Hematopoietic multipotent progenitor cell (in vitro differentiated cells): ENCODE results near the gene SHCBP1L. TPM values are rescaled to one million over a fixed set of nuclear protein-coding genes. Genes with fewer than 3 reads are reported as not detected.

Experiments
- DNase-seq, 3 donors: peaks; one replicate each; pipeline ENCODE4 v3.0.0-alpha.2; 2011 to 2015; ENCODE audit warnings: low read depth in 2 of 3, low spot score in 2 of 3
- total RNA-seq: library from RNA; depleted of rRNA; stranded (reverse); fragments of >200 nt; gene quantifications from one replicate; pipeline ENCODE4 v1.2.3, GENCODE V29; 2012

SHCBP1L gene
- total RNA-seq, 1 donor: not detected

DNA sequence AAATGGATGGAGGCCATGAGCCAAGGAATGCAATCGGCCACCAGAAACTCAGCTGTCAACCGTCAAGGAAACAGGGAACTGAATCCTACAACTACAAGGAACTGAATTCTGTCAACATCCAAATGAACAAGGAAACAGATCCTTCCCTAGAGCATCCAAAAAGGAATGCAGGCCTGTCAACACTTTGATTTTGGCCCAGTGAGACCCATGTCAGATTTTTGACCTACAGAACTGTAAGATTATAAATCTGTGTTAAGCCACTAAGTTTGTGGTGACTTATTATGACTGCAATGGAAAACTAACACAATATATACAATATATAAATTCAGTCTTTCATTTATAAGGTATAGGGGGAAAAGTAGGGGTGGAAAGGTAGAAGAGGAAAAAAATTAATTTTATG, 55.3 kb downstream of the SHCBP1L start:
- DNase-seq: no peak

DNA sequence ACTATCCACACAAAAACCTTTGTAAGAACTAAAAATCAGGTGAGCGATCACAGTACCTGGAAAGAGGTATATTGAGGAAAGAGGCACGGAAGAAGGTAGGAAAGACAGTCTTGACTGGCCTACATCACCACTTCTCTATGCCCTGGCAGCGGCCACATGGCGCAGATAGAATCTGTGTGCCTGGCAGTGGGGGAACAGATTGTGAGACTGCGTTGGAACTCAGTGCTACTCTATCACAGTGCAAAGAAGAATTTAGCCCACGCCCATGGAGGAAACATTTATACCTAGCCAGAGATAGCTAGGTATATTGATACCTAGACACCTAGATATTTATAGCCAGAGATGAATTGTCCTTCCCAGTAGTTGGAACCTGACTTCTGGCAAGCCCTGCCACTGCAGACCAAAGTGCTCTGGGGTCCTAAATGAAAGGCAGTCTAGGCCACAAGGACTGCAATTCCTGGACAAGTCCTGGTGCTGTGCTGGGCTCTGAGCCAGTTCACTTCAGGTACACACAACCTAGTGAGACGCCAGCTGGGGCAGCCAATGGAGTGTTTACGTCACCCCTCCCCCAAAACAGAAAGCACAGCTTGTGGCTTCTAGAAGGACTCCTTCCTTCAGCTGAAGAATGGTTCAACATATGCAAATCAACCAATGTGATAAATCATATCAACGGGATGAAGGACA, 61.9 kb downstream of the SHCBP1L start:
- no peak for DNase-seq

DNA sequence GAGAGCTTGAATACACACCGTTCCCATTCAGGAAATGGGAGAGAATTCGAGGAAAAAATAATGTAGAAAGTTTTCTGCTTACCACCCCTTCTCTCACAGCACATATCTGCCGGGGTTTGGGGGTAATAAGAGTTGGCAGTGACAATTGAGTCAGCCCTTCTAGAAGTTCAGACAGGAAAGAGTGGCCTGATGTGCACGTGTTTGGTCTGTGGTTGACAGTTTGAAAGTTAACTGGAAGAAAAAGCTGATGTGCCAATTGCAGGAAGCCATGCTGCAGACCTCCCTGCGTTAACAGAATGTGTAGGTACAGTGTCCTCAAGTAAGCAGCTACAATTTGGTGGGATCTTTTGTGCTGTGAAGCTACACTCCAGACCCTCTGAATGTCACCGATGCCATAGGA, 63.0 kb downstream of the SHCBP1L start:
- peak in 2 of 3 donors; percentile 32 to 52 for DNase-seq

DNA sequence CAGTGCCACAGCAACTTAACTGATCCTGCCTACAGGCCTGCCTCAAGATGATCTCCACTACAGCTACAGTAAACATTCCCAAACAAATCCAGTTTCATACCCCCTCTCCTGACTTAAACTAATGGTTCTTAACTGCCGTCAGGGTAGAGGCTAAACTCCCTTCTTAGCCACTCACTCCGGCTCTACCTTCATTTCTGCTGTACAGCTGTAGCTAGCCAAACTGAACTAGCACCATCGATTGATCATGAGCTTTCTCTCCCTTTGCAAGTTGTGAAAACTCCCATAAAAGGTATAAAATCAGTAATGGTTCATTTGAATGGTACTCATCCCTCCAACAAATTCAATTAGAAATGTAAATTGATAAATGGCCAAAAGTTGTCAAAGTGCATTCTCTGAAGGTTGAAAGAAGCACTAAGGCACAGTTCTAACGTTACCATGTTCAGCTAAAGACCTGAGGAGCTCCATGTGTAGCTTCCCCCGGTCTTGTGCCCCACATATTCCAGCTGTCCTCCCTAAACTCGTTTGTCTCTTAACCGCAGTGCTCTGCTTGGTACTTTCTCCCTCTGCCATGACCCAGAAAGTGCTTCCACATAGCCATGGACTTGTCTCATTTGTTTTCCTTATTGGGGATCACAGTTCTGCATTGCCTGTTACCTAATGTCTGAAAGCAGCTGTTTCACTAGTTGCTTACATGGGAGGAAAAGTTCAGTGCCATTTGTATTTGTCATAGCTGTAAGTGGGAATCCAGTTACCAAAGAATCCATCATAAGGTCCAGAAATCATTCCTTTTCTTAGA, 64.0 kb downstream of the SHCBP1L start:
- DNase-seq: no peak

DNA sequence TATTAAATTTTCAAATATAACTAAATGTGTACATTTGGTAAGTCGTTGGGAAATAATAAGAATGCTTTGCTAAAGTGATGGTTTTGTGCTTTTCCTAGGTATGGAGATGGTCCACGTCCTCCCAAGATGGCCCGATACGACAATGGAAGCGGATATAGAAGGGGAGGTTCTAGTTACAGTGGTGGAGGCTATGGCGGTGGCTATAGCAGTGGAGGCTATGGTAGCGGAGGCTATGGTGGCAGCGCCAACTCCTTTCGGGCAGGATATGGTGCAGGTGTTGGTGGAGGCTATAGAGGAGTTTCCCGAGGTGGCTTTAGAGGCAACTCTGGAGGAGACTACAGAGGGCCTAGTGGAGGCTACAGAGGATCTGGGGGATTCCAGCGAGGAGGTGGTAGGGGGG, 66.0 kb downstream of the SHCBP1L start:
- DNase-seq: no peak

DNA sequence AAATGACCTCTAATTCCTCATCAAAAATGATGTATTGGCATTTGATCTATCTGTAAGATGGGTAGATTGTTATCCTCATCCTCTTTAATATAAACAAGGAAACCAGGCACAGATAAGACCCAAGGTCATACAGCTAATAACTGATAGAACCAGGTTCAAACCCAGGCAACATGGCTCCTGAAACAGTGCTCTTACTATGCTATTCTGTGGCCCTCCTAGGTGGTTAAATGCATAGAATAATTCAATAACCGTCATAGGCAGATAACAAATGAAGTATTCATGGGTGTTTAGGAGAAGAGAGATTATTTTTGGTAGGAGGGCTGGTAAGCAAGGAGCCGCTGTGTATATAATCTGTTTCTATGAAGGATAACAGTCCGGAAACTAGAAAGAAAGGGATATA, 67.4 kb downstream of the SHCBP1L start:
- DNase-seq: no peak

DNA sequence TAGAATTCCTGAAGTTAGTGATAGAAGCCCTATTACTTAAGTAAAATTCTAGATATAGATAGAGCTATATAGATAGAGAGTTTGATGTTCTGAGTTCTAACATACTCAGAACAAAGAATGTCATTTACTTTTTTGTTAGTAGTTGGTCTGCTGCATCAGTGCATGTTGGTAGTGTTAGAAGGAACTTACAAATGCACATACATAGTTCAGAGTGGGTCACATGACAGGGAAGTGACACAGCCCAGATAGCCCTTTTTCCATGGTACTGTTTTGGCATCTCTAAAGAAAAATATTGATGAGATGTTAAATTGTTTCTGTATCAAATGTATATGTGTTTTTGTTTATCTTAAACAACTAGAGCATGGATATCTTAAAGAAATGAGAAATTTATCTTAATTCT, 68.1 kb downstream of the SHCBP1L start:
- DNase-seq: no peak

DNA sequence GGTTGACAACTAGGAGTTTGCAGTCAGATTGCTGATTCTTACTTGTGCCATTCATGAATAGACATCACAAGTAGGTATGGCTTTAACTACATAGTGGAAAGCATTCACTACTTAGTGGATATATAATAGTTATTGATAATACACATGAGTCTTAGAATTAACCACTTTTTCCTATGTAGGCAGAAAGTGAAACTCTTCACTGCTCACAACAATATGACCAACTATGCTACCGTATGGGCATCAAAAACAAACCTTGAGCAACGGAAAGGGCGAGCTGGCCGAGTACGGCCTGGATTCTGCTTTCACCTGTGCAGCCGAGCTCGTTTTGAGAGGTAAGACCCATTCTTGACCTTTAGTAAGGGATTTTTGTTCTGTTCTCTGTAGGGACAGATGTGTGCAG, 75.1 kb downstream of the SHCBP1L start:
- DNase-seq: no peak

DNA sequence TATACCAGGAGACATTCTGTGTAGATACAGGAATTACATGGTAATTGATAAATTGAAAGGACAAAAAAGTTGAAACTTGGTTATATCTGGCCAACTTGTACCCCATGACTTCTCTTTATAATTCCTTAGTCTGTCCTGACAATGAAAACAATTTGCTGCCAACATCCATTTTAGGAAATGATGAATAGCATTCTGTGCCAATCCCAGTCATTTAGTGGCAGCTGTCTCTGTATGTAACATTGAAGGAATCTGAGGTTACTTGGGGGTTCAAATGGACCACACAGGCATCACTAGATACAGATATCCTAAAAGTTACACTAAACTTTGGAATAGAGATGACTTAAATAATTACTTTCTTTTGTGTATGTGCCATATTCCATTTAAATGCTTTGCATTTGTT, 75.6 kb downstream of the SHCBP1L start:
- DNase-seq: no peak

DNA sequence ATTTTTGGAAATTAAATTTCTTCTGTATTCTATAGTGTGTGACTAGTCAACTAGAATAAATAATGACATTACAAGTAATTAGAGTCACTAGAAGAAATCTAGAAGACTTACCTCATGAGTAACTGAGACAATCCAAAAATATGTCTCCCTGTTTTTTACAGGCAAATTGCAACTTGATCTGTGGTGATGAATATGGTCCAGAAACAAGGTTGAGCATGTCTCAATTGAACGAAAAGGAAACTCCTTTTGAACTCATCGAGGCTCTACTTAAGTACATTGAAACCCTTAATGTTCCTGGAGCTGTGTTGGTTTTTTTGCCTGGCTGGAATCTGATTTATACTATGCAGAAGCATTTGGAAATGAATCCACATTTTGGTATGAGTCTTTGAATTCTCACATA, 77.1 kb downstream of the SHCBP1L start:
- no peak for DNase-seq

DNA sequence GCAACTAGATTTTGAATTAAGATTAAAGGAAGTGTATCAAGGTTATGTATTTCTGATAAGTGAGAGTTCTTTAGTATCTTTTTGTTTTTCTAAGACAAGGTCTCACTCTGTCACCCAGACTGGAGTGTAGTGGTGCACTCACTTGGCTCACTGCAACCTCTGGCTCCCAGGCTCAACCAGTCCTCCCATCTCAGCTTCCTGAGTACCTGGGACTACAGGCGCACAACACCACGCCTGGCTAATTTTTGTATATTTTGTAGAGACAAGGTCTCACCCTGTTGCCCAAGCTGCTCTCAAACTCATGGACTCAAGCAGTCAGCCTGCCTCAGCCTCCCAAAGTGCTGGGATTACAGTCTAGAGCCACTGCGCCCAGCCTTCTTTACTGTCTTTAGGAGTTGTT, 80.1 kb downstream of the SHCBP1L start:
- DNase-seq: no peak

DNA sequence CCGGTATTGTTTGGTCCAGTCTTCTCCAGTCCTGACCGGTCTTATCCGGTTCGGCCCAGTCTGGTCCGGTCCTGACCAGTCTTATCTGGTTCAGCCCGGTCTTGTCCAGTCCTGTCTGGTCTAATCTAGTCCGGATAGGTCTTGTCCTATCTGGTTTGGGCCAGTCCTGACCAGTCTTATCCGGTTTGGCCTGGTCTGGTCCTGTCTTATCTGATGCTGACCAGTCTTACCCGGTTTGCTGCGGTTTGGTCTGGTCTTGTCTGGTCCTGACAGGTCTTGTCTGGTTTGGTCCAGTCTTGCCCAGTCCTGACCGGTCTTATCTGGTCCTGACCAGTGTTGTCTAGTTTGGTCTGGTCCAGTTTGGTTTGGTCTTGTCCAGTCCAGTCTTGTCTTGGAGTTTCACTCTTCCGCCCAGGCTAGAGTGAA, 83.7 kb downstream of the SHCBP1L start:
- peak in 1 of 3 donors; percentile 5 for DNase-seq

DNA sequence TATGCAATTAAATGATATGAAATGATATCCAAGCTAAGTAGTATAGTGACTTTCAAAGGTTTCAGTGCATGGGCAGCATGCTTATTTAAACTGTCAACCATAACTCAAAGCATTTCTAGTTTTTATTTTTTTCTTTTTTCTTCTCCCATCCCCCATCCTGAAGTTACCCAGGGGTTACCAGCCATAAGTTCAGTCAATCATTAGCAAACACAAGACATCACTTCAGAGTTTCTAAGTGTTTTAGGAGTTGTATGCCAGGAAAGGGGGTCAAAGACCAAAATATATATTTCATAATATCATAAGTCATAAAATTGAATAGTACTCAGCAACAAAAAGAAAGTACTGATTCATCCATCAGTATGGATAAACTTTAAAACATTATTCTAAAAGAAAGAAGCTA, 85.1 kb downstream of the SHCBP1L start:
- DNase-seq: no peak

DNA sequence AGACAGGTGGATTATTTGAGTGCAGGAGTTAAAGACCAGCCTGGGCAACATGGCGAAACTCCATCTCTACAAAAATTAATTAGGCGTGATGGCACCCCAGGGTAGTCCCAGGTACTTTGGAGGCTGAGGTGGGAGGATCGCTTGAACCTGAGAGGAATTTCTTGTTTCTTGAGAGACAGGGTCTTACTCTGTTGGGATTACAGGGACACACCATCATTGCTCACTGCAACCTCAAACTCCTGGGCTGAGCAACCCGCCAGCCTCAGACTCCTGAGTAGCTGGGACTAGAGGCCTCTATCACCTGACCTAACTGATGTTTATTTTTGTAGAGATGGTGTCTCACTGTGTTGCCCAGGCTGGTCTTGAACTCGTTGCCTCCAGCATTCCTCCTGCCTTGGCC, 89.0 kb downstream of the SHCBP1L start:
- DNase-seq: no peak

DNA sequence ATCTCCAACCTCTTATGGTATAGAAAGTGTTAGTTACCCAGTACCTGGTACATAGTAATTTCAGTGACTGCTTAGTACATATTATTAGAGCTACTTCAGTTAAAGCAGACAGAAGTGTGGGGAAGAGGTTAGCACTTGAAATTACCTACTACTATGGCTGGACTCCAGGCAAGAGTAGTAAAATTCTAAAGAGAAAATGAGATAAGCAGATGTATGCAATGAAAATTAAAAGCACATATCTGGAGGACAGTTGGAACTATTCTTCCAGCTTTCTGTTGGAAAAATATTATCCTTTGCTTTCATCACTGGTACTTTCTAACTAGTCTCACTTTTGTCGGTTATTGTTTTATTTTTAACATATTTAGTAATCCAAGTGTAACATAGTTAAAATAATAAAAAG, 90.1 kb downstream of the SHCBP1L start:
- no peak for DNase-seq

DNA sequence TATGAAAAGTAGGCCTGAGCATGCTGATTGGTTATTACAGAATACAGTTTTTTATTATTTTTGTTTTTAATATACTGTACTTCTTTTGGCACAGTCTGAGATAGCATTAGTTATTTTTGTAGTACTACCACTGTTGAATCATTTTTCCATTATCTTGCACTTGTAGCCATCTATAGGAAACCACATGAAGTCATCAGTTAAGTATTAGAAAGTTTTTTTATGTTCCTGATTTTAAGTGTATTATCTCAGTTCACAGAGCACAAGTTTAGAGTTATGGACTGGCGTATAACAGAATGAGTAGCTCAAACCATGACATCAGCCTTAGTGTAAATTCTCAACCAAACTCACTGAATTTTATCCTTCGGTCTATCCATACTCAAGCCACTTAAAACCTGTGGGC, 91.0 kb downstream of the SHCBP1L start:
- peak in 1 of 3 donors; percentile 4 for DNase-seq

DNA sequence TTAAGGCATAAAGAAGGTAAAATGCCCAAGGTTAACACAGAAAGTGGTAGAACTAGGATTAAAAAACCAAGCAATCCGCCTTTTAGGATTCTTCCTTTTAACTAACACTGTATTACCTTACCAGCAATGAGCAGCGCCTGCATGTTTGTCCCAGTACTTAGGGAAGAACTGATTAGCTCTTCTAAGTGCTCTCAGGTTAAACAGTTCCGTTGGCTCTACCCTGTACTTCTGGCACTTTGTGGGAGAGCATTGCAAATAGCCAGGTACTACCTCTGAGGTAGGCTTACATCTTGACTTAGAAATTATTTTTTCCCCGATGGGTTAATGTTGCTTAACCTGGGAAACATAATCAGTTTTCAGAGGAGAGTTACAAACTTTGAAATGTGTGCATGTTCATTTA, 92.3 kb downstream of the SHCBP1L start:
- no peak for DNase-seq

DNA sequence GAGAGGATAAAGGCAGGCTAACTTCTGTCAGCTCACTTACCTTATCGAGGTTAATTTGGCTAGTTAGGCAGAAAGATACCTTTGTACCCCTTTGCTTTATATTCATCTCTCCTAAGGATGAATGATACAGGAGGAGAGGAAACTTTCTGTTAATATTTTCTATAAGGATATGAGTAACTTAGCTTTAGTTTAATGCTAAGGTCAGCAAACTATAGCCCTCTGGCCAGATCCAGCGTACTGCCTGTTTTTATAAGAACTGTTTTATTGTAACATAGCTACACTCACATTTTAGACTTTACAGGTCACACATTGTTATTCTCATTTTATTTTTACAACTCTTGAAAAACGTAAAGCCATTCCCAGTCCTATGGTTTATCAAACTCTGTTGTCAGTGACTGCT, 95.8 kb downstream of the SHCBP1L start:
- DNase-seq: no peak

DNA sequence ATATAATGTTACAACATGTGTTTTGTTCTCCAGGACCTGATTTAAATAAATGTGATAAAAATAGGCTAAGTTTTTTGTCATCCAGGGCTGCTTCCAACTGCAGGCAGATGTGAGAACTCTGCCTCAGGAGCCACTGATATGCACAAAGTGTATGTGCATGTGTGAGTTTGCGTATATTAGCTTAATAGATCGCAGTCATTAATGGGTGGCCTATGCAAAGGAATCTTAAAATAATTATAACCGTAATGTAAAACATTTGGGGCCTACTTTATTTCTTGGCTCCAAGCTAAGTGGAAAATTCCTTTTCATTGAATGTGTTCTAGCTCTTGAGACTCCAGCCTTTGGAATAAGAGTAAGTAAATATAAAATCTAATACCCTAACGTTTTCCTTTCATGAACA, 97.1 kb downstream of the SHCBP1L start:
- DNase-seq: no peak

DNA sequence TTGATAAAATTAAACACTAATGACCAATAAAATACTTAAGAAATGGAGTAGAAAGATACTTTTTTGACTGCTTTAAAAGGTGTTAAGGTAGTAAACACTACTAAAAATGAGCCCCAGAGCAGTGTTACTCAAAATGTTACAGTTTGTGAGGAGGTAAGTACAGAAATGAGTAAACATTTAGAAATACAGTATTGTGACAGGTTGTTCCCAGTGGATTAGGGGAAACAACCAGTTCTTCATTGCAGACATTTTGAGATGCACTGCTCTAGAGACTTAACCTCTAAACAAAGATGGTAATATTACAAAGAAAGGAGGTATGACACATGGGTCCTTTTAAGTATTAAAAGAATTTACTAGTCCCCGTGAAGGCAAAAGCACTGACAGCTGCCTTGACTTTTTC, 101.1 kb downstream of the SHCBP1L start:
- no peak for DNase-seq

DNA sequence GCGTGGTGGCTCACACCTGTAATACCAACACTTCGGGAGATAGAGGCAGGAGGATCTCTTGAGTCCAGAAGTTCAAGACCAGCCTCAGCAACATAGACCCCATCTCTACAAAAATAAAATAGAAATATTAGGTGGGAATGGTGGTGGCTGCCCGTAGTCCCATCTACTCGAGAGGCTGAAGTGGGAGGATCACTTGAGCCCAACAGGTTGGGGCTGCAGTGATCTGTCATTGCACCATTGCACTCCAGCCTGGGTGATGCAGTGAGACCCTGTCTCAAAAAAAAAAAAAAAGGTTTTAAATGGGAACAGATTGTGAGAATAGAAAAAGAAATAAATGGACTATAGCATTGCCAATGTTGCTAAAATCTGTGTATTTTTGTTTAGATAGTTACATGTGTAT, 102.6 kb downstream of the SHCBP1L start:
- DNase-seq: no peak
